ENCODE results near the gene ATP2B2.

ATP2B2 gene

DNA sequence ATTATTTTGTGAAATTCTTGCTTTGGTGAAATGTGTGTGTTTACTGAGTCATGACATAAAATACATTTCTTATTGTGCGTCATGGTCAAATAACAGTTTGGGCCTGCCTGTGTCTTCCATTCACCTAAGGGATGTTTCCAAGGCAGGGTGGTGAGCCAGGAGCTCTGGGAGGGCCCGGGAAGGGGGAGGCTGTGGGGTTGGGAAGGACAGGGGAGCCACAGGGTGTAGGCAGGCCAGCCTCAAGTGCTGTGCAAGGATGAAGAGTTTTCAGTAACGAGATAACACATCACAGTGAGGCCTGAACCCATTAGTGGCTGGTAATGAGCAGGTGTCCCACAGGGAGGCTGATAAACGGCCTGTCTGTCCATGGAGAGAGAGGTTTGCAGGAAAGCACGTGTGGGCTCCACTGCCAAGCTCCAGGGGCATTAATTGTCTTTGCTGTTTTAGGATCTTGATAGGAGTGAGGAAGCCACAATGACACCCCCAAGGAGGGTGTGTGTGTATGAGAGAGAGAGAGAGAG, 148.9 kb downstream of the ATP2B2 start:
- DNase-seq, result no peak

DNA sequence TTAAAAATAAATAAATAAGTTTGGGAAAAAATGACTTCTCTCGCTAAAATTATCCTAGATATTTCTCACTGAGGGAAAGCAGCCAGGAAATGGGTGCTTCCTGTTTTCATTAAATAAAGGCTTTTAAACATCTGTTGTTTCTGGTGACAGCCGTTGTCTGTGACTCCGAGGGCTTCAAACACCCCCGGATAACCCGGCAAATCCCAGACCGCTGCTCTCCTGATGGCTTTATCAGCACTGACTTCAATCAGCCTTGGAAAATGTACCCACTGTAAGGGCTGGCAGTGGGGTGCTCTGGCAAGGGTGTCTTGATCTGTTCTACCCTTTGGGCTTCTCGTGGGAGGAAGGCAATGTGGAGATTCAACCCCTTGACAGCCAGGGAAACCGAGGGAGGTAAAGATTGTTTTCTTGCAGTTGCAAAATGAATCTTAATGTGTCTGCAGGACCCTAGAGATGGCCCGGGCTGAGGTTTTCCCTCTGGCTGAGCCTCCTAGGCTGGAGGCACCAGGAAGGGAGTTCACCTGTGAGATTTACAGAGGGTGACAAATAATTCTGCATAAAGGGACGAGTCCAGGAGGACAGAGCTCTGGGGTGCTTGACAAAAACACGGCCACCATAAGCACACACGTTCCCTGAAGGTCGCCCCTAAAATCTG, 150.9 kb downstream of the ATP2B2 start:
- no peak for DNase-seq

GRCh38 chr3:10353661-10354360, 151.6 kb downstream of the ATP2B2 start:
- no peak for DNase-seq

- no peak for DNase-seq
Measured at GRCh38 chr3:10353160-10353559, 152.2 kb downstream of the ATP2B2 start.

DNA sequence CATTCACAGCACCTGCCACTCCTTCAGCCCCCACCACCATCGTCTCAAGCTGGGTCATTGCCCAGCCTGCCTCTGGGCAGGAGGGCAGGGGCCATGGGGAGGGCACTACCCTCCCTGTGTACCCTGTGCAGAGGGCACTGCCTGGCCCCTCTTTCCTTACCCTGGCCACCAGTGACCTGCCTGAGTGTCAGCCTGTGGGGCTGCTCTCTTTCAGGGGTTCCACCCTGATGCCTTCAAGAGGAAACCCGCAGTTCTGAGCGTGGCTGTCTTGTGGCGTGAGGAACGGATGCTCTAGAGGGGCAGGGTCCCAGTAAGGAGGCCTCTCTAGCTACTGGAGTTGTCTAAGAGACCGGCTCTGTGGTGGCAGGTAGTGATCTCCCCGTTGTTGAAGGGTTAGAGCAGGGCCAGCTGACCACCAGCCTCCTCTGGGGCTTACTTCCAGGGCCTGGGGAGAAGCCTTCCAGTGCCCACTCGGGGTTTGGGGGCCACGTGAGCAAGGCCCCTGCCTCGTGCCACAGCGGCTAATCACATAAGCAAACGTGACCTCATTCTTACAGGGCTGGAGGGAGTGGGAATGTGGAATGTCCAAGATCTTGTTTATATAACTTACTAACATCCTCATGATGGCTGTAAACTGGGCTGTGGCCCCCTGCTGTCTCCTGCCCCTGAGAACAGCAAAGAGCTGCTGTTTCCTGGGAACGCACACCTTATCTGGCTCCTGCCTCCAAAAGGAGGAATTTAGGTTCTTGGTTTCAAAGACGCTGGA, 153.1 kb downstream of the ATP2B2 start:
- peak; percentile 66 for DNase-seq

GRCh38 chr3:10351013-10351735, 154.2 kb downstream of the ATP2B2 start:
- no peak for DNase-seq

DNA sequence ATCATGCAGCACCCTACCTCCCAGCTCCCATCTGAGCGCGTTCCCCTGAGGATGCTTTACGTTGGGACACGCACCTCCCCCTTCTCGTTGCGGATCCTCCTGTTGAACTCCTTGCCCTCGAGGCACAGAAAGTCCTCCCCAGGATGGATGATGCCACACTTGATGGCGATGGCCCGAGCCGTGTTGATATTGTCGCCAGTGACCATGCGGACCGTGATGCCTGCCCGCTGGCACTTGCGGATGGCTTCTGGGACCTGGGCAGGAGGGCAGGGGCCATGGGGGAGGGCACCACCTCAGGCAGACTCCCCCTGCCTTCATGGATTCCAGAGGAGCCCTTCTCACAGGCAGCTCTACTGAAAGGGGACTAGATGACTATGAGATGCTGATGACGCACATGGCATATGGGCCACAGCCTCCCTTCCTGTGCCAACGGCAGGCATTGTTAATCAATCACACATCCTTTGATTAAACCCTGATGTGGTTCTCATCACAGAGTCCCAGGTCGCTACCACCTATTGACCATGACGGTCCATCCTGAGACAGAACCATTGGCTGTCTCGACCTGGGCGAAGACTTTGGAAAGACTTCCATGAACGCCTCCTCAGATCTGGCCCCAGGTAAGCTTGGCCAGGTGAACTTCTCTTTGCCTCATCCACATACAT, 154.9 kb downstream of the ATP2B2 start:
- no peak for DNase-seq

DNA sequence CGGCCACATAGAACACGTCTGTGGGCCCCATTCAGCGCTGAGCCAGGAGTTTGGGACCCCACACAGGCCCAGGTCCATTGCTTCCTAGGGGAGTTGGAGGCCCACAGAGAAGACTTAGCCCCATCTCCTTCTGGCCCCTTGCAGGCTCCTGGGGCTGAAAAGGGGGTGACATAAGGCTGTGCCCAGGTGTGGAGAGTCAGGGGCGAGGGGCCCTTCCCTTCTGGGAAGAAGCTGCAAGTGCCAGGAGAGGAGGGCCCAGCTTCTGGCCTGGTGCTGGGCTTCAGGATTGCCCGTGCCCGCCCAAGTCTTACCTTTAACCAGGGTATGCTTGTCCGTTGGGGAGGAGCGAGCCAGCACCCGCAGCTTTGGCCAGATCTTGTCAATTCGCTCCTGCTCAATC, 155.6 kb downstream of the ATP2B2 start:
- no peak for DNase-seq

DNA sequence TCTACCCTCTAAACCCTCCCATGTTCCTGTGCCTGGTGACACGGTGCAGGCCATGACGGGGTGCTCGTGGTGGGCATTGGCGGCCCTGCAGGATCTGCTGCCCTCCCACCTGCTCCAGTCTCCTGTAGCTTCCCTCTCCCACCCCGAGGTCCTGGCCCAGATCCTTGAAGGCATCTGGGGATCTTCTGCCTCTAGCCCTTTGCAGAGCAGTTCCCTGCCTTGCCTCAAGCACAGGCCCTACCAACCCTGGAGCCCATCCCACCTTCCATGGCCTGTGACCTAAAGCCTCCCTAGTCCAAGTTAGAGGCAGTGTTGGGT, 157.0 kb downstream of the ATP2B2 start:
- DNase-seq, result no peak

GRCh38 chr3:10347648-10348403, 157.6 kb downstream of the ATP2B2 start:
- DNase-seq, result no peak

- DNase-seq, result no peak
Measured at GRCh38 chr3:10345911-10346310, 159.5 kb downstream of the ATP2B2 start.

- DNase-seq, result no peak
Measured at GRCh38 chr3:10344944-10345575, 160.3 kb downstream of the ATP2B2 start.

- DNase-seq, result peak; percentile 35
Measured at GRCh38 chr3:10344147-10344943, 161.0 kb downstream of the ATP2B2 start.

- no peak for DNase-seq
Measured at GRCh38 chr3:10343526-10343925, 161.9 kb downstream of the ATP2B2 start.

DNA sequence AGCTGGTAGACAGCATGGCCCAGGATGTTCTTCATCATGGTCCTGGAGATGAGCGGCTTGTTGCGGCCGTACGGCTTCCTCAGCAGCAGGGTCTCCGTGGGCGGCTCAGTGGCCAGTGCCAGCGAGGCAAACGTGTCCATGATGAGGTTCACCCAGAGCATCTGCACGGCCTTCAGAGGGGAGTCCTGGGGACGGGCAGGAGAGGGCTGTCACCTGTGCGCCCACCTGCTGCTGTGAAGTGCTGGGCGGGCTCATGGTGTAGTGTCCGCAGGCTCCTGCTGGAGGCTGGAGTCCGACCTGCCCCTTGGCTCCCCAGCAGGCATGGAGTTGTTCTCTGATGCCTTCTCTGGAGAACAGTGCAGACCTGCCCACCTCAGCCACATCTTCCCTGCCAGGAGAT, 162.6 kb downstream of the ATP2B2 start:
- DNase-seq, result no peak

DNA sequence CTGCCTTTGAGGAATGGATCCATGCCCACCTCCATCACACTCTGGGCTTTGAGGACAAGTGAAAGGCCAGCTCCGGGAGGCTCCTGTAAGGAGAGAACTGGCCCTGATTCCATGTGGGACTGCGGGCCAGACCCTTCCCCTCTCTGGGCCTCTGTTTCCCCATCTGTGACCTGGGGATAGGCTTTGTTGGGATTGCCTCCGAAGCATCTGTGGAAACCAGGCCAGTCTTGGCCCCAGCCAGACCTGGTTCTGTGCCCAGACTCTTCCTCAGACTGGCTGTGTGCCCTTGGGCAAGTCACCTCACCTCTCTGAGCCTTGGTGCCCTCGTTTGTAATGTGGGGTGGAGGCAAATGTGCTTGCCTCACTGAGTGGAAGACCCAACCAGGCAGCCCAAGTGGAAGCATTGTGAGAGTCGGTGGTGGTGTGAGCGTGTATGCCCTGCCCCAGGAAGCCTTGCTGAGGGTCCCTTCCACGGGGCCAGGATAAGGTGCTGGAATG, 163.4 kb downstream of the ATP2B2 start:
- no peak for DNase-seq

DNA sequence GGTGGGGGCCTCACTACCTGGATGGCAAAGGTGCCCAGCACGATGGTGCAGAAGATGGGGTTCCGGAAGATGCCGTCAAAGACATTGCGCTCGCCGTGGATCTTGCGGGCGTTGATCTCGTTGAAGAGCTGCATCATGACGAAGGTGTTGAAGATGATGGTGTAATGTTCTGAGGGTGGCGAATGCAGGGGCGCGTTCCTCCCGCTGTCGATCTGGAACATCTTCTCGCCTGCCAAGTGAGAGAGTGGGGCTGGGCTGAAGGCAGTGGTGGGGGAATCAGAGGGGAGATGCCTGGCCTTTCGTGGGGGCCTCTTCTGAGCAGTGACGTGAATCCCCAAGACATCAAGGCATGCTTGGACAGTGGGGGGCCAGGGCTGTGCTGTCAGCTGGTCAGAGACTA, 164.9 kb downstream of the ATP2B2 start:
- no peak for DNase-seq

GRCh38 chr3:10340046-10340445, 165.3 kb downstream of the ATP2B2 start:
- DNase-seq, result no peak

GRCh38 chr3:10339376-10339955, 165.9 kb downstream of the ATP2B2 start:
- DNase-seq, result no peak

Measured in fibroblast of skin of right quadriceps (primary cell).